Lower leg skin (tissue), 4 donors: ENCODE results near the gene PLD5. TPM values are rescaled to one million over a fixed set of nuclear protein-coding genes. Genes with fewer than 3 reads are reported as not detected.

Experiments used
- DNase-seq, 2 donors: peaks; one replicate each; pipeline ENCODE4 v3.0.0-alpha.2; 2019; ENCODE audit warnings: low spot score in 2 of 2
- H3K4me3 ChIP-seq: fragments of 200-600 bp; sonication (generic); 2 replicates; pipeline ENCODE4 v1.5.1; 2017; ENCODE audit warnings: mild to moderate bottlenecking, low read depth; ENCODE audit not compliant: poor library complexity, severe bottlenecking
- POLR2A ChIP-seq, 2 donors: fragments of 450-650 bp; IDR thresholded peaks; one replicate each; pipeline ENCODE4 v1.6.1; 2016 to 2017; ENCODE audit warnings: antibody characterized with exemption in 2 of 2, mild to moderate bottlenecking in 1 of 2, moderate library complexity in 1 of 2
- WGBS, 2 donors: methylation state at CpG; one replicate each; pipeline ENCODE4 v1.1.5; 2018; 5-methylcytosine and 5-hydroxymethylcytosine counted together
- intact Hi-C: fragments of 100-400 bp; cut with DNase I; formaldehyde crosslinking; loops from one replicate; pipeline ENCODE4 v1.15.0; 2023; ENCODE audit warnings: low total_unique reads
- total RNA-seq, 4 donors: library from RNA; depleted of rRNA; stranded (reverse); fragments of >200 nt; gene quantifications; one replicate each; pipeline ENCODE4 v1.1.0, GENCODE V29; 2016
- TF ChIP-seq, protein P1 (sequence below), 3 donors: fragments of 450-650 bp; IDR thresholded peaks; one replicate each; pipeline ENCODE4 v1.5.1; 2016; ENCODE audit warnings: antibody characterized with exemption in 3 of 3, mild to moderate bottlenecking in 3 of 3, moderate library complexity in 2 of 3

Gene PLD5
- total RNA-seq, 4 donors from 2014 or later = 0.17 to 0.32 (median 0.25) TPM; not detected in 1

DNA sequence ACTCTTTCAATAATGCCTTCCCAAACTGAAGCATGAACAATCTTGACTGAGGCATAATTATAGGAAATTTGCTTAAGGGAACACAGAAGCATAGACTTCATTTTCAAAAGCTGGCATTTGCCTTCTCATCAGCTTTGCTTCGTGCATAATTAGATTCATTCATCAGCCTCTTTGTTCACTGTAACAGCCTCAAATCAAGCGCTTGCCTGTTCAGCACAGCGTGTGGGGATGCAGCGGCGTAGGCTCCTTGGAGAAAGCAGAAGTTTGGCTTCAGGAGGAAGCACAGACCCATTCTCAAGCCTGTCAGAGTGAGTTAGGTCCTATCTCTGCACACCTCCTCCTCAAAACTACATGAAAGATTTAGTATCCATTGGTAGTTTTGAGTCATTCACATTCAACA lies 279.2 kb downstream of the PLD5 start:
- WGBS, 2 donors = 48% methylated on average over 5 of the region's 5 CpGs
- intact Hi-C loops = no loop called here
- no peak for TF ChIP-seq POLR2A (IDR thresholded peaks at IDR 0.05)
- TF ChIP-seq, protein P1, sequence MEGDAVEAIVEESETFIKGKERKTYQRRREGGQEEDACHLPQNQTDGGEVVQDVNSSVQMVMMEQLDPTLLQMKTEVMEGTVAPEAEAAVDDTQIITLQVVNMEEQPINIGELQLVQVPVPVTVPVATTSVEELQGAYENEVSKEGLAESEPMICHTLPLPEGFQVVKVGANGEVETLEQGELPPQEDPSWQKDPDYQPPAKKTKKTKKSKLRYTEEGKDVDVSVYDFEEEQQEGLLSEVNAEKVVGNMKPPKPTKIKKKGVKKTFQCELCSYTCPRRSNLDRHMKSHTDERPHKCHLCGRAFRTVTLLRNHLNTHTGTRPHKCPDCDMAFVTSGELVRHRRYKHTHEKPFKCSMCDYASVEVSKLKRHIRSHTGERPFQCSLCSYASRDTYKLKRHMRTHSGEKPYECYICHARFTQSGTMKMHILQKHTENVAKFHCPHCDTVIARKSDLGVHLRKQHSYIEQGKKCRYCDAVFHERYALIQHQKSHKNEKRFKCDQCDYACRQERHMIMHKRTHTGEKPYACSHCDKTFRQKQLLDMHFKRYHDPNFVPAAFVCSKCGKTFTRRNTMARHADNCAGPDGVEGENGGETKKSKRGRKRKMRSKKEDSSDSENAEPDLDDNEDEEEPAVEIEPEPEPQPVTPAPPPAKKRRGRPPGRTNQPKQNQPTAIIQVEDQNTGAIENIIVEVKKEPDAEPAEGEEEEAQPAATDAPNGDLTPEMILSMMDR (IDR thresholded peaks at IDR 0.05) = no peak
- DNase-seq = no peak
- H3K4me3 ChIP-seq = no peak overlapping the region

DNA sequence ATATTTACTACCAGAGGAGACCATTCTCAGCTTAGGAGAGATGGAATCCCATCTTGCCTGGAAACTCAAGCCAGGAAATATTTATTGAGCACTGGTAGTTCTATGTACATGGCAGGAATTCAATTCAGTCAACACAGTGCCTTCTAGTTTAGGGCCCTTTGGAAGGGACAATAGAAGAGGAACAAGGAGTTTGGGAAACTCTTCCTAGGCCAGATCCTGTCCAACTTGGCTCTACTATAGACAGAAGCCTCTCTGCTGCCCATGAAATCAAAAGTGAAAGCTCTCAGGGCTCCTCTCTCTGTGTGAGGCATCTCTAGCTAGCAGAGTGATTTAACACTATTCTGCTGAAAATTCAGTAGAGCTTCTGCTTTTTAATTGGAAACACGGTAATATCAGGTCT lies 281.0 kb downstream of the PLD5 start:
- WGBS, 2 donors = 35 to 67% methylated on average over 1 of the region's 1 CpG
- DNase-seq = no peak
- intact Hi-C loops = no loop called here

DNA sequence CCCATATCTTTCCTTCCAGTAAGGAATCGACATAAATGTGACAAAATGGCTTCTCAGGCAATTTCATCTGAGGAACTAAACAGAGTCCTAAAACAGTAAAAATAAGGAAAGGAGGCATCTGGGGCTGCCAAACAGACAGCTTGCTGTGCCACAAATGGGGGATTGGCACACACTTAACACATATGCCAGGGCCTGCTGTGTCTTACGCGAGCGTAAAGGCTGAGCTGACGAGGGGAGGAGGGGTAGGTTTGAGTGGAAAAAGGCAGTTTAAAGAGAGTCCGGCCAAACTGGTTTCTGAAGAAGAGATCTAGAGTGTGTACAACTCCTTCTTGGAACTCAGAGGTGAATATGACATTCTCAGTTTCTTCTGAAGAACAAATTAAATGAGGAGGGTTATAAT lies 281.5 kb downstream of the PLD5 start:
- no peak for TF ChIP-seq POLR2A (IDR thresholded peaks at IDR 0.05)
- TF ChIP-seq, protein P1 (IDR thresholded peaks at IDR 0.05) = no peak

More for the DNA sequence above, 281.0 kb downstream of the PLD5 start:
- no peak overlapping the region for H3K4me3 ChIP-seq
- TF ChIP-seq POLR2A (IDR thresholded peaks at IDR 0.05) = no peak
- TF ChIP-seq, protein P1 (IDR thresholded peaks at IDR 0.05) = no peak

DNA sequence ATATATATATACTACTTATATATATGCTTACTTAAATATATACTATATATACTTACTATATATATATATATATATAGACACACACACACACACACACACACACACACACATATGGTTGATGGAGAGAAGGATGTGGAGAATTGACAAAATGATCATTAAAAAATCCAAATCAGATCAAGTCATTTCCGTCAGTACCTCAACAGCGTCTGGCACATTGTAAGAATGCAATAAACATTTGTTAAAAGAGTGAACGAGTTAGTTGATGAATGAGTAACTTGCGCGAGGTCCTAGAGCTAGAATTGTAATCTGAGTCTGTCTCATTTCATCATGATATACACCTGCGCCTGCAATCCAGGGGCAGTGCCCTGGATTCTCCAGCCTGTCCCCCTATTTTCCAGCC lies 282.6 kb downstream of the PLD5 start:
- no peak for DNase-seq
- H3K4me3 ChIP-seq = no peak overlapping the region
- 87 to 92% methylated on average over 6 of the region's 6 CpGs for WGBS, 2 donors
- TF ChIP-seq, protein P1 (IDR thresholded peaks at IDR 0.05) = no peak
- no peak for TF ChIP-seq POLR2A (IDR thresholded peaks at IDR 0.05)
- intact Hi-C loops = no loop called here

More for the DNA sequence above, 281.5 kb downstream of the PLD5 start:
- WGBS, 2 donors = 53 to 73% methylated on average over 6 of the region's 6 CpGs
- intact Hi-C loops = no loop called here
- DNase-seq = no peak
- no peak overlapping the region for H3K4me3 ChIP-seq

DNA sequence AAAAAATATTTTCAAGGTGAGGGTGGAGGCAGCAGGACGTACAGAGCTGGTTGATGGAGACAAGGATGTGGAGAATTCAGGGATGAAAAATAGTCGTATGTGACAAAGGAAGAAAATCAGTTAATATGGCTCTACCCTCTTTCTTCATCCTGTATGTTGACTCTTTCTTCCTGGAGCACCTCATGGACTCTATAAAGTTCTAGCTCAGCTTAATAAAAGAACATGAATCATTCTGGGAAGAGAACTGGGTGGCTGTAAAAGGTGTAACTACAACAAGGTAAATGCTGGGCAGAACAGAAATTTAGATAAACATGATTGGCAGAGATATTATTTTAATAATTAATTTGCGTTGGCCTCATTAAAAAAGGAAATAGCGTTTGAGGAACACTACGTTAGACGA lies 283.8 kb downstream of the PLD5 start:
- intact Hi-C loops = no loop called here
- H3K4me3 ChIP-seq = no peak overlapping the region
- DNase-seq = no peak
- WGBS, 2 donors = 88% methylated on average over 6 of the region's 6 CpGs
- no peak for TF ChIP-seq POLR2A (IDR thresholded peaks at IDR 0.05)
- TF ChIP-seq, protein P1 (IDR thresholded peaks at IDR 0.05) = no peak

DNA sequence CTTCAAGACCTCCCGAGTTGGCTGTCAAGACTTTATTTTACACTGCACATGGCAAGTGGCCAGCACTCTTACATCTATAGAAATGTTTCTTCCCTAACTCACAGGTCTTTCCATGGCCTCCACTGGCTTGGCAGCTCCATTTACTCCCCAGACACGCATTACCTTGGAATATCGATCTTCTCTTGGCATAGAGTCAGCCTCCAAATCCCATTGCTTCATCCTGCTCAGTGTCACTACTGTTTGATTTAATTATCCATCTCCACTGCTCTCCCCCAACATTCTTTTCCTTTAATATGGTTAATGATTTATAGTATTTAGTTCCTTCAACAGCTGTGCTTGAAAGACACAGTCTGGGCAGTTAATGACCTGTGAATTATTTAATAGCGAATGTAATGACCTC lies 284.4 kb downstream of the PLD5 start:
- intact Hi-C loops = no loop called here
- no peak for DNase-seq
- WGBS, 2 donors = 61 to 69% methylated on average over 4 of the region's 4 CpGs
- H3K4me3 ChIP-seq = no peak overlapping the region
- TF ChIP-seq, protein P1 (IDR thresholded peaks at IDR 0.05) = no peak
- no peak for TF ChIP-seq POLR2A (IDR thresholded peaks at IDR 0.05)
